Ecto neural progenitor cell (in vitro differentiated cells): ENCODE data around the gene AUTS2.

Source experiments
- DNase-seq: peaks from one replicate; pipeline ENCODE4 v3.0.0-alpha.2; 2018; ENCODE audit warnings: low spot score

The AUTS2 gene

DNA sequence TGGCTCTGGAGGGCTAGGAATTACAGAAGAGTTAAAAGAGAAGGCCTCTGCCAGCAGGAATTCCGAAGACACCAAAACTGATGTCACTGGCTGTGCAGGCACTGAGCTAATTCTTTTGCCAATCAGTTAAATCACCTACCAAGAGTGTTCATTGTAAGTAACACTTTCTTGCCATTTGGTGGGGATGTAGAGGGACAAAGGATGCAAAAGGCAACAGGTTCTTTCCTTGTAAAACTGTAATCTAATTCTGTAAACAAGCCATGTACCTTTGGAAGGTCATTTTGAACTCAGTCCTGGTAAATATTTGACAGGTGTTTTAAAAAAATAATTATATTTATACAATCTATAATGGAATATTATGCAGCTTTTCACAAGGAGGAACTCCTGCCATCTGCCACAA lies 438.4 kb downstream of the AUTS2 start:
- no peak for DNase-seq

DNA sequence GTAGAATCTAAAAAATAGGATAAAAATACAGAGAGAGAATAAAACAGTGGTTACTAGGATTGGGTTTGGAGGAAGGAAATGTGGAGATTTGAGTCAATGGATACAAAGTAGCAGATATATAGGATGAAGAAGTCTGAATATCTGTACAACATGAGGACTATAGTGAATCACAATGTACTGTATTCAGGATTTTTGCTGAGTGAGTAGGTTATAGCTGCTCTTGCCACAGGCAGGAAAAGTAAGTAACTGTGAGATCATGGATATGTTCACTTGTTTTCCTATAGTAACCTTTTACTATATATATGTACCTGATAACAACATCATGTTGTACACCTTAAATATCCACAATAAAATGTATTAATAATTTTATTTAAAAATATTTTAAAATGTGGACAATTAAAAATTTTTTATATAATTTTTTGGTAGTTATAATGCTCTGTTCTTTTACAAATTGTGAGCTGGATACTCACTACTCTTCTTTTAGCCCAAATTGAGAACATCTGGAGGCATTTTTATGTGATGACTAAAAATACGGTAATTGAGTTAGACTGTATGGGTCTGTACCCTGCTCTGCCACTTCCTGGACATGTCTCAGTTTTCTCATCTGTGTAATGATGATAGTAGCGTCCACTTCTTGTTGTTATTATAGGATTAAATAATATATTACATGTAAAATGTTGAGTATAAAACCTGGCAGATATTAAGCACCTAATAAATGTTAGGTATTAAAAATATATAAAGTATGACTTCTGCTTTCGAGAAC lies 439.1 kb downstream of the AUTS2 start:
- DNase-seq = no peak

DNA sequence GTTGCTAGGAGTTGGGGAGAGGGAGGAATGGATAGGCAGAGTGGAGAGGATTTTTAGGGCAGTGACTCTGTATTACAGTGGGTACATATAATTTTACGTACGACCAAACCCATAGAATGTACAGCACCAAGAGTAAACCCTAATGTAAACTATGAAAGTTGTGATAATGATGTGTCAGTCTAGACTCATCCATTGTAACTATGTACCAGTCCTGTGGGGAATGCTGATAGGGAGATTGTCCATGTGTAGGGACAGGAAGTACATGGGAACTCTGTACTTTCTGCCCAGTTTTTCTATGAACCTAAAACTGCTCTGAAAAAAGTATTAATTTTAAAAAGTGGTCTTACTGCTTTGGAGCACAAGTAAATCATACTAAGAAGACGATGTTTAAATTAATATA lies 441.8 kb downstream of the AUTS2 start:
- no peak for DNase-seq

DNA sequence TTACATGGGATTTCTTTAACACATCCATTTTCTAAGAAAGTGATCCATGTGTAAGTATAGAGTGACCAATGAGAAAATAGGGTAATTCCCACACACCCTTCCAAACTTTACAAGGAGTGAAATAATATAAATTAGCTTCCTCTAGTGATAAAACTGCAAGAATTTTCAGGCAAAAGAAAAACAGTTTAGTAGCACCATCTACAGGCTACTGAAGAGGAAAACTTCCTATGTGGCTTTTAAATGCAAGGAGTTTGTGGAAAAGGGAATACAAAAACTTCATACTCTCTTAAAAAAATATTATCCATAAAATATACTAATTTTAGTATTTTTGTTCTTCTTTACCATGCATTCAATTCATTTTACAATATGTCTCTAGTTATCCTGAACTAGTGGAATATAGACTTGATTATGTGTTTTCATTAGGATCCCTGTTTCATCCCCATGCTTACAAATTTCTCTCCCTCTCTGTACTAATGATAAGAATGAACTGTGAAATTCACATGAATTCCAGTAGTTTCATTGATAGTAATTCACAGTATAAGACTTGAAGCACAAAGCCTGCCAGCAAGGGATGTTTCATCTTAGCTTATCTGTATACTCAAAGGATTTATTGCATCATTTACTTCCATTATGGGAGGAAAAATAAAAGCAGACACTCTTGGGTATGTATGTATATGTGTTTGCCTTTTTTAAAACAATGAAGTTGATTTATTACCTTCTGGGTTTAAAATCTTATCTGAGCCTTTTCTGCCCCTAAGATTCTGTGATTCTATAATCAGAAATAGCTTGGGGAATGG lies 442.9 kb downstream of the AUTS2 start:
- no peak for DNase-seq

DNA sequence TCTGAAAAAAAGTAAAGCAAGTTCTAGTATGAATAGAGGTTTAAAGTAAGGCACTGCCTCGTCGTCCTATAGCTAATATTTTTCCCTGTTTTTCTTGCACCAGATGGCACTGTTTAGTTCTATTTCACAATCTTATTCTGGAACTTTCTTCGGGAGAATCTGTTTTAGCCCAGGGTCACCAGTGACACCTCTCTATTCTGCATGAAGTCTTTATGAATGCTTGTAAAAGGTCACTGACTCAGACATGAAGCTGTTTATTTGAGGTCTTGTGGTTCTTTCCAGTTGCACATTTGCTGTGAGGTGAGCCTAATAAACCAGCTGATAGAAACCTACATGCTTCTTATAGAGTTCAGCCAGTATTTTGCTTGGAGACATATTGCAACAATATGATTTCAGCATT lies 444.3 kb downstream of the AUTS2 start:
- DNase-seq = no peak

DNA sequence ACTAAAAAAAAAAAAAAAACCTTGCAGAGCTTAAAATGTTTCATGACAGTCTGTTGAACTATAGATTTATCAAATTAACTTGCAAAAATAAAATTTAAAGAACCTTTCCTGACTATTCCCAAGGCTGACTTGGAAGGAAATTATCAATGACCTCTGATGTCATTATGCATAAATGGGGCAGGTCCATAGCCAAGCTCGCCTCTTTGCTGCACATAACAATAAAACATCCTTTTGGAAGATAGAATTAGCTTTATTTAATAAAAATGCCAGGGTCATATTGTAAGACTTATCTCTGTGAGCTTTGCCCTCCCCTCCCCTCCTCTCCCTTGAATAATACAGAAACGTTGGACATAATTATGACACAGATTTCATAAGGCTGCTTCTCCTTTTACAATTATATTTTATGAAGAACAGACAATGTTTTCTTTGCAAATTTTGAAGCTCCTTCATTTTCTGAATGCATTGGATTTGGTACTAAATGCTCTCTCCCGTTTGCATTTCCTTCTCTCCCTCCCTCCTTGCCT lies 444.8 kb downstream of the AUTS2 start:
- DNase-seq = no peak

DNA sequence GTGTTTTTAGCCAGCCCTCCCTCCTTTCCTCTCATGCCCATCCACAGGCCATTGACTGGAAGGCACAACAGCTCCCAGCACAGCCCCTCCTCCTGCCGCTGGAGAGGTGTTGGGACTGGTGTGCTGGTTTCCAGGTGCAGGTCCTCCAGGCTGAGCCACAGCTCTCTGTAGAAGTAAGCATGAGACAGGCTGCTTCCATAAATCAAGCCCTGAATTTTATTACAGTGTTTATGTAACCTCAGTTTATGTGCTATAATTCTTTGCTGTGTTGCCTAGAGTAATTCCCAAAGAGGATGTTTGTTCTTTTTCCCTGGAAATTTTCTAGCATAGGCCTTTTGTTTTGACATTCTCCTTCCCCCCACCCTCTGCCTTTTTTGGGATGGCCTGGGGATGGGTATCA lies 445.8 kb downstream of the AUTS2 start:
- DNase-seq = no peak

DNA sequence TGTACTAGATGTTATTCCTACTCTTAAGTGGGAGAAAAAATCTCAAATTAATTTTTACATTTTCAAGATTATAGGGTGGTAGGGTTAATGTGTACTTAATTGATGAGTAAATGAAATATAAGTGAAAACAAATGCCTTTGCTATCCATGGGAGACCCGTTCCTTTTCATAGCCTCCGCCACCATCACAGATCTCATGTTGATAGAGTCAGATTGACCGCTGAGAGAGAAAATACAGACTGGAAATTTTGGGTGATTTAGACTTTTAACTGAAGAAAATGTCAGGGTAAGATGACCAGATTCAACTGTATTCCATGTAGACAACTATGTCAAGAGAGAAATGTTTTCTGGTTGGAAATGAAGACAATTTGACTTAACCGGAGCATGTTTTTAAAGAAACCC lies 446.2 kb downstream of the AUTS2 start:
- no peak for DNase-seq

DNA sequence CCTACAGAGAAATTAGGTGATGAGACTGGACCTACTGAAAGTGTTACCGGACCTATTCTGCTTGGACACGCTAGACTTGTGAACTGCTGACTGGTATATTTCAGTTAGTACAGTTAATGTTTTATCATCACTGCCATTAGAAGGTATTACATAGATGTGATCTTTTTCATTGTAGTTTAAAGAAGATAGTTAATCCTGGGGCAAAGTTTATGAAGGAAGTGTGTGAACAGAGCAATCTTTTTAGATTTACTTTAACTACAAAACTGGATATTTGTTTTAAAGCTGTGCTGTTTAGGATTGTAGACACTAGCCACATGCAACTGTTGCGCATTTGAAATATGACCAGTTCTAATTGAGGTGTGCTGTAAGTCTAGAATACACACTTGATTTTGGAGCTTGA lies 446.7 kb downstream of the AUTS2 start:
- no peak for DNase-seq

DNA sequence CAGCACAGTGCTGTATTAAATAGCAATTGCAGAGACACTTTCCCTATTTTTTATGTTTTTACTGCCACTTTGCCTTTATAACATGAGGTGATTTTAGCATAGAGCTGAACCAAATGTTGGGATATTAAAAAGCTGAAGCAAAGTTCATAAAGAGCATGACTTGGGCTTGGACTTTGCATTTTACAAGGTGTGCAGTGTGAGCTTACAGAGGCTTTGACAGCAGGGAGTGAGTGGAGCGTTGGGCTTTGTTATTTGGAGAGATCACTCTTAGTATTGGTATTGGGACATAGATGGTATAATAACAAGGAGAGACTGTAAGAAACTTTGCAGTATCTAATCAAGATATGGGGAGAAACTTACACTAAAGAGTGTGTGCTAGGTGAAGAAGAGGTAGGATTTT lies 449.1 kb downstream of the AUTS2 start:
- DNase-seq = no peak

DNA sequence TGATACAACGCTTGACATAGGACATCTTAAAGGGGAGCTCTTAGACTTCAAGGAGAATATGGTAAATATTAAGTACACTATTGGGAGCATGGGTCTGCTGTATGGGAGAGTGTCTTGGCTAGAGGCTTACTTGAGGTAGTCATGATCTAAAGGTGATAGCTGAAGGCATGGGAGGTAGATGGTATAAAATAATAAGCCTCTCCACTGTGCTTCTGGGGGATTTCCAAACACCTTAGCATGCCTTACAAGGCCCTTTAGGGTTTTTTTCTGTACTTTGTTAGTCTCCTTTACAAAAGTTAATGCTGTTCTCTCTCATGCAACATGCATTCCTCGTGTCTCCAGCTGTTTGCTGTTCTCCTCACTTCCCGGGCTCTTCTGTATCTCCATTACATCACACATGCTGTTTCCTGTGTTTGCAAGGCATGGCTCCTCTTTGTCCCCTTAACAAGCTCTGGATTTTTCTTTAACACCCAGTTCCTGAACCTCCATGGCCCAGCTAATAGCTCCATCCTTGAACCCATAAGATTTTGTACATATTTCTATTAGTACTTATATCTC lies 449.7 kb downstream of the AUTS2 start:
- no peak for DNase-seq

DNA sequence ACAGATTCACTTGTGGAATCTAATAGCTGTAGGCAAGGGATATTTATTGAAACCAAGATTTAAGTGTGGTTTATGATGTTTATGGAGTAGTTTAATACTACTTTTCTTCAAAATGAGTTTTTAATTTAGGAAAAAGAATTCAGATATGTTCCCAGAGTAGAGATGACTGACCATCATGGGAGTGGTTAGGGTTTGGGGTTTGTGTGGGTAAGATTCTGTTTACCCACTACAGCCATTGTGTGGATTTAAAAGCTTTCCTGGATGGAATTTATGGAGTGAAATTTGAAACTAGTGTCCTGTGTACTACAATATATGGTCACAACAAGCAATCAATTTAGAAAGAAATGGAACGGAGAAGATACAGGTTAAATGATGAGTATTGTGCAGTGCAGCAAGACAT lies 453.5 kb downstream of the AUTS2 start:
- DNase-seq = no peak

DNA sequence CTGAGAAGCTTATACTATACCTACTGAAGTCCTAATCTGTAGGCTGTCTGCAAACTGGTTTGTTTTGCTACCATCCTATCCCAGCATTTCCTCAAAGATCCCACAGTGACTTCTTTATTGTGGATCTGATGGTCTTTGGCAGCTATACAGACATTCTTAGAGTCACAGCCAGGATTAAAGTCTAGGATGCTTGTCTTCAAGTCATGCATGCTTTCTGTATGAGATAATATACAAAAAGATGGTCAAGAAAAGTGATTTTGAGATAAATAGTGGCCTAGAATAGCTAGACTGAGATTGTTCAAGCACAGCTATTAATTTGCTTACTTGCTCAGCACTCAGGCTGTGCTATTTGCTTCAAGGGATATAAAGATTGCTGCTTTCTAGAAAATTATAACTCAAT lies 454.4 kb downstream of the AUTS2 start:
- DNase-seq = no peak

DNA sequence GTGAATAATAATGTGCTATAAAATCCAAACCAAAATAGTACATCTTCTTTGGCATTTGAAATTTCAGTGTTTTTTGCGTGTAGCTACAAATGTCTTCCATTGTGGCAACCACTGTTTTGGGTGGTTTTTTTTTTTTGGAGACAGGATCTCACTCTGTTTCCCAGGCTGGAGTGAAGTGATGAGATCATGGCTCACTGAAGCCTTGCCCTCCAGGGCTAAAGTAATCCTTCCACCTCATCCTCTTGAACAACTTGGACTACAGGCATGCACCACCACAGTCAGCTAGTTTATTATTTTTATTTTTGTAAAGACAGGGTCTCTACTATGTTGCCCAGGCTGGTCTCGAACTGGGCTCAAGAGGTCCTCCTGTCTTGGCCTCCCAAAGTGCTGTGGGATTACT lies 455.1 kb downstream of the AUTS2 start:
- DNase-seq = no peak

DNA sequence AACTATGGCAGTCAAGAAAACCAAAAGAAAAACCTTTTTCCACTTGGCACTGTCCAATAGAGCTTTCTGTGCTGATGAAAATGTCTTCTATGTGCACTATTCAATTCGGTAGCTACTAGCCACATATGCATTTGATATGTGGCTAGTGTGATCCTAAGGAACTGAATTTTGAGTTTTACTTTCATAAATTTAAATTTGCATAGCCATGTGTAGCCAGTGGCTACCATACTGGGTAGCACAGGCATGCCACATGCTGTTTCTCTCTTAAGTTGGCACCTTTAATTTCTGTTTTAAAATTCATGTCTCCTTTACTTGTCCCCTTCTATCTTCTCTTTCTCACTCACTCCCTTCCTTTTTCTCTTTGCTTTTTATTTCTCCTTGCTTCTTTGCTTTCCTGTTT lies 455.7 kb downstream of the AUTS2 start:
- no peak for DNase-seq

DNA sequence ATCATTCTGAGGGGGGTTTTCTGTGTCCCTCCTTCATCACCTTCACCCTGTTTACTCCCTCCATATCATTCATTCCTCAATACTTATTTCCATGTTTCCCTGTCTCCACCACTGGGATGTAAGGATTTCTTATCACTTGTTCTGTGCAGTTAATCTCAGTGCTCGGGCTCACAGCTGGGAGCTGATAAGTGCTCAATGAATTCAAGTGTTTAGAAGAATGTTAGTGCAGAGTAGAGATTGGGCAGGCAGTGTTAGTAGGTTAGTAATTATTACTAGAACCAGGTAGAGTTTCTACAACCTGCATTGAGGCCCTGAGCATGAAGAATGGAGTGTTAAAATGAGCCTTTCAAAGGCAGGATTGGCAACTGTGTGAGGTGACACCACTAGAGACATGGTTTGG lies 458.1 kb downstream of the AUTS2 start:
- DNase-seq = no peak

DNA sequence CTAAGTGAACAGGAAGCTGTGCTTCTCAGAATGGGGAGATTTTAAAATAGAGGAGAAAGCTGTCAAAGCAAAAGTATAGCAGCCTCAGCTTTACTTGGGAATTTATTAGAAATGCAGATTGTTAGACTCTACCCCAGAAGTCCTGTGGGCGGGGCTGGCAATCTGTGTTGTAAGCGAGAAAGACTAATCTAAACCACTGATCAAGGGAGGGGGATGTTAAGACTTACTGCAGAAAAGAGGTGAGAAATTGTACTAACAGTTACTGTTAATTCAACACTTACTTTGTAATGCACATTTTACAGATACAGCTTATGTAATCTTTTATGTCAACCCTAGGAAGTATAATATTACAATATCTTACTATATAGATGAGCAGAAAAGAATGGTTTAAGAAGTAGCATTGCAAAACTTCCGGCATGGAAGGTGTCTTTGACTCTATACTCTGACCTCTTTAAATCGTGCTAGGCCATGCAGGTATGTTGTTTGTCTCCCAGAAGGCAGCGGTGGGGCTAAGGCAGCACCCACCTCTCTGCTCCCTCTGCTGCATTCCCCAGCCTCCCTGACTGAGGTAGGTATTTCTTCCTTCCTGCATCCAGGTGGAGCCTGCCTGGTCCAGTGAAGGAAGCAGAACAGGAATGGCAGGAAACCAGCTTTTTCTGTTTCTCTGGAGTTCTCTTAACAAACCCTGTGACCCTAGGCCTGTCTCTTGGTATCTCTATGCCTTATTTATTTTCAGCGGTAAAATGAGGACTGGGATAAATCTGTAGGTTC lies 462.2 kb downstream of the AUTS2 start:
- no peak for DNase-seq

DNA sequence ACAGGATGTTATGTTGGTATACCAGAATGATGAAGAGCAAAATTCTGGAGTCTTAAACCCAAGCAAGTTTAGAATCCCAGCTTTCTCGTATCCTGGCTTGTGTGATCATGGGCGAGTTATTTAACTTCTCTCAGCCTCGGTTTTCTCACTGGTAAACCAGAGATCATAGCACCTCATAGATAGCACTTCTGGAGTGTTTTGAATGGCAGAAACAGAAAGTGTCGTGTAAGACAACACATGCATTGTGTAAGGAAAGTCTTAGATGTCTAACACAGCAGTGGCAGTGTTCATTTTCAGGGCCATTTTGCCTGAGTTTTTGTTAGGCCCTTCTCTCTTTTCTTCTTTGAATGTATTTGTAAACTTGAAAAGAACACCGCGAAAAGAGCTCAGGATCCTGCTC lies 465.1 kb downstream of the AUTS2 start:
- no peak for DNase-seq

DNA sequence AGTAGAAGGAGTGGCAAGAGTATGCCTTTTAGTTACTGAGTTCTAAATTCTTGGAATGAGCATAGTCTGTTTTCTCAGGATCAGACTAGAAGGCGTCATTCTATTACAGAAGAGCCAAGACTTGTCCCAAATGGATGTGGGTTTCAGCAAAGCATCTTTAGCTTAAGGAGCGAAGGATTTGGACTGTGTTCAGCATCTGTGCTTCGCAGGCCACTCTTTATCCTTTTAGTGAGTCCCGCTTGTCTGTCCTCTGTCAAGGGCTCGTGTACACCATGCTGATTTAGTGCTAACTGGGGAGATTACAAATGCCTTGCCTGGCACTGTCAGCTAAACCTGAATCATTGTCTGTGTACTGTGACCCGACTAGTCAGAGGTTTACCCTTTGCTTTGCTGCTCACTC lies 465.7 kb downstream of the AUTS2 start:
- no peak for DNase-seq

DNA sequence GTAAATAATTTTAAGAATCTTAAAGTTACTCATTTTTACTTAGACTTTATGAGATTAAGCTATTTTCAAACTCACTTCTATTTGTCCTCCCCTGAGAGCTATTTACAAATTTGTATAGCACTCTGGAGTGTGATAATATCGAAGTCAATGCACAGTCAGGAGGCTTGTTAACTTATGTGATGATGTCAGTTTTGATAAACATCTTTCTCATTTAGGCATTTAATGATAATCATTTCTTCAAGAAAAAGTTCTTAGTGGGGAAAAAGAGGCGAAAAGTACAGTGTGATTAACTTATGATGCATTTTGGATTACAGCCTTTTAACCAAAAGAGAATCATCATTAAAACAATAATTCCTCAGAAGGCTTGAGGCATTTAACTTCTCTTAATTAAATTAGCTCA lies 468.6 kb downstream of the AUTS2 start:
- DNase-seq = no peak

DNA sequence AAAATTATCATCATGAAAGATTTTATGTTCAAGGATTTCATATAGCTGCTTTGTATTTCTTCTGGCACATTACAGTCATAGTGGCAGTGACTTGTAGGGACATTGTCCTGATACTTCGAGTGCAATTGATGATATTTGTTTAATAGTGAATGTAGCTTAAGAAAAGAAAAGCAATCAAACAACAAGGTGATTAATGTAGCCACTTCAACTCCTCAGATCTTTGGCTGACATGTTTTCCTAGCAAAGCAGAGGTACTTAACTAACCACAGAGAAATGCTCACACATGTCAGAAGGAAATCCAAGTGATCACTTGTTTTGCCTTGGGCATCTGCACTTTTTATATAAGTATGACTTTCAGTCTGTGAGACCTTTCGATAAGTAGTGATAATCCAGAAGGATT lies 470.3 kb downstream of the AUTS2 start:
- DNase-seq = no peak

DNA sequence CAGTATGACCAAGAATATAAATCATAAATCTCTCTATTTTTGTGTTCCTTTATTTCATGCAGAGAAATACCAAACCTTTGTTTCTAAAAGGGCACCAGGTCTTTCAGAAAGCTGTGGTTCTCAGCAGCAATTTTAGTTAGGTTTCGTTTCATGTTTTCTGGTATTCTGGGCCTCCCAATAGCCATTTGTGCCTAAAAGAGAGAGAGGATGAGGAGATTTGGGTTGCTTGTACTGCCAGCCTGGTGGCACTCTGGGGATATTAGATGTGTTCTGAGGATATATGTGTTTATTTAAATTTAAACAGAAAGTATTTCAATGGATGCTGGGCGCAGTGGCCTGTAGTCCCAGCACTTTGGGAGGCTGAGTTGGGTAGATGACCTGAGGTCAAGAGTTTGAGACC lies 471.7 kb downstream of the AUTS2 start:
- no peak for DNase-seq
